BLaER1 (cell line): ENCODE measurements around the gene CIC.
"Not testable (repeated sequence)": the region's sequence is repeated elsewhere in the genome, so short reads cannot be mapped to it uniquely, and the experiment has no call there.

Experiments used
- H3K27ac ChIP-seq: shearing (Covaris generic); formaldehyde crosslinking; 2 replicates; pipeline ENCODE4 v1.8.1; 2022
- H3K27me3 ChIP-seq: shearing (Covaris generic); formaldehyde crosslinking; 2 replicates; pipeline ENCODE4 v1.8.1; 2022
- H3K36me3 ChIP-seq: shearing (Covaris generic); formaldehyde crosslinking; 2 replicates; pipeline ENCODE4 v1.8.1; 2022
- H3K4me1 ChIP-seq: shearing (Covaris generic); formaldehyde crosslinking; 2 replicates; pipeline ENCODE4 v1.8.1; 2022
- H3K4me2 ChIP-seq: shearing (Covaris generic); formaldehyde crosslinking; 2 replicates; pipeline ENCODE4 v1.8.1; 2022
- H3K4me3 ChIP-seq: shearing (Covaris generic); formaldehyde crosslinking; 2 replicates; pipeline ENCODE4 v1.8.1; 2022
- H3K9ac ChIP-seq: shearing (Covaris generic); formaldehyde crosslinking; 2 replicates; pipeline ENCODE4 v1.8.1; 2022
- H3K9me3 ChIP-seq: shearing (Covaris generic); formaldehyde crosslinking; 2 replicates; pipeline ENCODE4 v1.8.1; 2022
- H4K20me1 ChIP-seq: shearing (Covaris generic); formaldehyde crosslinking; 2 replicates; pipeline ENCODE4 v1.8.1; 2022
- Cebpa-rat ChIP-seq: shearing (Covaris generic); IDR thresholded peaks from 2 replicates; pipeline ENCODE4 v1.8.1; 2022

CIC gene

GRCh38 chr19:42254850-42255765 is 13.9 kb upstream of the CIC start, which contains the start of gene ERF:
Gene ERF (minus strand): TSS chr19:42255128. CDS start chr19:42254999, 129 bp downstream.
- peaks cover 50% of the 10 kb centered on the region for H3K4me1 ChIP-seq

GRCh38 chr19:42255766-42256745 is 13.0 kb upstream of the CIC start:
- H3K4me3 ChIP-seq, result peak overlapping the region; percentile 92
- no peaks in the 10 kb centered on the region for H3K9me3 ChIP-seq
- H3K4me2 ChIP-seq, result peak overlapping the region; percentile 99
- peak overlapping the region; percentile 72; the same call in 1 of the 2 replicates for H3K27ac ChIP-seq
- no peak for TF ChIP-seq Cebpa-rat
- H3K27me3 ChIP-seq, result no peaks in the 10 kb centered on the region
- H3K4me1 ChIP-seq, result peaks cover 40% of the 10 kb centered on the region
- H3K36me3 ChIP-seq, result no peaks in the 10 kb centered on the region
- H4K20me1 ChIP-seq, result peaks cover 16% of the 10 kb centered on the region
- H3K9ac ChIP-seq, result peak overlapping the region; percentile 81

More at GRCh38 chr19:42254850-42255765, 13.9 kb upstream of the CIC start, which contains the start of gene ERF:
- peak within 1 kb of the TSS; percentile 94 for H3K27ac ChIP-seq
- peaks cover 6% of the 10 kb centered on the region for H3K36me3 ChIP-seq
- peak within 1 kb of the TSS; percentile 94 for H3K9ac ChIP-seq
- peaks cover 25% of the 10 kb centered on the region for H4K20me1 ChIP-seq
- H3K27me3 ChIP-seq, result no peaks in the 10 kb centered on the region
- peak within 1 kb of the TSS; percentile 92 for H3K4me3 ChIP-seq
- H3K4me2 ChIP-seq, result peak within 1 kb of the TSS; percentile 99
- no peaks in the 10 kb centered on the region for H3K9me3 ChIP-seq
- no peak for TF ChIP-seq Cebpa-rat

DNA sequence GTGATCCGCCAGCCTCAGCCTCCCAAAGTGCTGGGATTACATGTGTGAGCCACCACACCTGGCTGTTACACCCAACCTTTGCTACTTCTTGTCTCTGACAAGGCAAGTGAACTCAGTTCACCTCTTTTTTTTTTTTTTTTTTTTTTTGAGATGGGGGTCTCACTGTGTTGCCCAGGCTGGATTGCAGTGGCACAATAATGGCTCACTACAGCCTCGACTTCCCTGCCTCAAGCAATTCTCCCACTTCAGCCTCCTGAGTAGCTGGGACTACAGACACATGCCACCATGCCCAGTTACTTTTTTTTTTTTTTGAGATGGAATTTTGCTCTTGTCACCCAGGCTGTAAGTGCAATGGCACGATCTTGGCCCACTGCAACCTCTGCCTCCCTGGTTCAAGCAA is 11.2 kb upstream of the CIC start:
- not testable (repeated sequence) for H3K9me3 ChIP-seq, H3K4me3 ChIP-seq, H3K27me3 ChIP-seq, H3K4me2 ChIP-seq, H3K36me3 ChIP-seq, H3K27ac ChIP-seq, H3K9ac ChIP-seq, H4K20me1 ChIP-seq
- peaks cover 23% of the 10 kb centered on the region for H3K4me1 ChIP-seq

DNA sequence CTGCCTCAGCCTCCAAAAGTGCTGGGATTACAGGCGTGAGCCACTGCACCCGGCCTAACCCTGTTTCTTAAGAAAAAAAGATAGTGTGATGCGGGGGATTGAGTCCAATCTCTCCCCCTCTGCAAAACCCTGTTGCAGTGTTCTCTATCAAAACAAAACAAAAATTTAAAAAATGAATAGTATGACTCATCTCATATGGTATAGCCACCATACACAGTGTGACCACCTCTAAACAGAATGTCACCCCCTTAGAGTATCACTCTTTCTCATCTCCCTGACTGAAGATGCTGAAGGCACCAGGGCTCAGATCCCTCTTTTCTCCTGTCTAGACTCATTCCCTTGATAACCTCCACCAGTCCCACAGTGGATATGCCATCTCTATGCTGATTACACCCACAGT is 7.3 kb upstream of the CIC start:
- H4K20me1 ChIP-seq, result no peaks in the 10 kb centered on the region
- no peak overlapping the region for H3K4me3 ChIP-seq
- TF ChIP-seq Cebpa-rat, result no peak
- H3K27me3 ChIP-seq, result no peaks in the 10 kb centered on the region
- H3K4me2 ChIP-seq, result no peak overlapping the region
- no peaks in the 10 kb centered on the region for H3K36me3 ChIP-seq
- H3K27ac ChIP-seq, result no peak overlapping the region
- no peaks in the 10 kb centered on the region for H3K9me3 ChIP-seq
- no peak overlapping the region for H3K9ac ChIP-seq
- H3K4me1 ChIP-seq, result peaks cover 17% of the 10 kb centered on the region

DNA sequence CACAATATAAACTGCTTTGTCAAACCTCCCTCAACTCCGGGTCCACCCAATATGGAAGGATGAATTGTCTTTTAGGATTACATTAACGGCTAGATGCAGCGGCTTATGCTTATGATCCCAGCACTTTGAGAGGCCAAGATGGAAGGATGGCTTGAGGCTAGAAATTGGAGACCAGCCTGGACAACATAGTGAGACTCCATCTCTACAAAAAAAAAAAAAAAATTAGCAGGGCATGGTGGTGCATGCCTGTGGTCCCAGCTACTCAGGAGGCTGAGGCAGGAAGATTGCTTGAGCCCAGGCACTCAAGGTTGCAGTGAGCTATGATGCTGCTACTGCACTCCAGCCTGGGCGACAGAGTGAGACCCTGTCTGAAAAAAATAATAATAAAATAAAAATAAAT is 2.9 kb upstream of the CIC start:
- H3K4me2 ChIP-seq, H3K9me3 ChIP-seq, H3K36me3 ChIP-seq, H4K20me1 ChIP-seq, H3K9ac ChIP-seq, H3K27me3 ChIP-seq, H3K27ac ChIP-seq, H3K4me3 ChIP-seq: not testable (repeated sequence)
- peaks cover 37% of the 10 kb centered on the region for H3K4me1 ChIP-seq

GRCh38 chr19:42266928-42267603 is 2.0 kb upstream of the CIC start:
- not testable (repeated sequence) for H3K36me3 ChIP-seq, H3K27ac ChIP-seq, H3K4me3 ChIP-seq, H3K27me3 ChIP-seq, H3K9me3 ChIP-seq, H4K20me1 ChIP-seq
- Histone ChIP-seq H3K4me2 (peak overlapping the region; percentile 96), H3K4me1 (peaks cover 47% of the 10 kb centered on the region), H3K9ac (peak overlapping the region; percentile 98)

DNA sequence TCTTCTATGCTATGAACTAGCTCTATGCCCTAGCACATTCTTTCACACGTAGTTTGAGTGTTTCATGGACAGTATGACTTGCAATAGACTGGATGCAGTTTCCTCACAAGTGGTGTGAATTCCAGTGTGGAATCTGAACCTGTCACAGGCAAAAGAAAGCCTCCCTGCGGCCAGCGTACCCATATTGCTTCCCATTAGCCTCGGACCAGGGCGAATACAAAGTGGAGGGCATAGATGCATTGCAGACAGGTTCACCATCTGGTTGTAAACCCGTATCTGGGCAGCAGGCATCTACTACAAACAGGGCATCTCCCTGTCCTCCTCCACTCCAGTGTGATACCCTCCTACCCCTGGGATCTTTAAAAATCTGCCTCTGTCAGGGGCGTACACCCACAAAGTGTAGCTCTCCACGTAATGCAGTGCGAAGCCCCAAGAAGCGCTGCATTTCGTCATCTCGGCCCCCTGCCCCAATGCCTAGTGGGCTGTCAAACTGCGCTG is 1.4 kb upstream of the CIC start:
- peaks cover 14% of the 10 kb centered on the region for H3K36me3 ChIP-seq
- H3K4me1 ChIP-seq, result peaks cover 47% of the 10 kb centered on the region
- H3K9ac ChIP-seq, result peak overlapping the region; percentile 98
- peak overlapping the region; percentile 99 for H3K27ac ChIP-seq
- H3K9me3 ChIP-seq, result no peaks in the 10 kb centered on the region
- peak overlapping the region; percentile 71 for H3K4me3 ChIP-seq
- TF ChIP-seq Cebpa-rat, result no peak
- no peaks in the 10 kb centered on the region for H4K20me1 ChIP-seq
- peak overlapping the region; percentile 96 for H3K4me2 ChIP-seq
- H3K27me3 ChIP-seq, result no peaks in the 10 kb centered on the region

DNA sequence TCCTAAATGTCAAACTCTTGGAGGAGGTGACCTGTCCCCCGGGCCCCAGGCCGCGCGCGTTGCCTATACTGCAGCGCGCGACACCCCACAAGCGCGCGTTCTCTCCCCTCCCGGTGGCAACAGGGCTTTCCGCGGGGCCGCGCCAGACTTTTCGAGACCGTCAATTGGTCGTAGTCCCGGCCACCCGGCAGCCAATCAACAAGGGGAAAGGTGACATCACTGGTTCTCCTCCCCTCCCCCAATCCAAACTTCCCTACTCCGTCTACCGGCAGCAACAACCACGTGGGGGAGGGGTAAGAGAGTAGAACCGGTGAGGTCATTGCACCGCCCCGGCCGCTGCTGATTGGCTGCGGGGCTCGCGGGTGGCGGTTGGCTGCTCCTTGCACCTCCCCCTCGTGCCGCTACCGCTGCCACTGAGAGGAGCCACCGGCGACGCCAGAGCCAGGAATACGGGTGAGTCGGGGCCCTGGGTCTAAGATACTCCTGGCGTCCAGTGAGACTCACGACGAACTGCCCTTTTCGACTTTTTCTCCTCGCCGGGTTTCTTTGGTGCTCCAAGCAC is 829 bp upstream of the CIC start:
- H3K36me3 ChIP-seq, result peaks cover 19% of the 10 kb centered on the region
- H3K4me1 ChIP-seq, result peaks cover 47% of the 10 kb centered on the region
- no peaks in the 10 kb centered on the region for H3K9me3 ChIP-seq
- no peaks in the 10 kb centered on the region for H3K27me3 ChIP-seq
- H3K27ac ChIP-seq, result peak overlapping the region; percentile 99
- H3K4me2 ChIP-seq, result peak overlapping the region; percentile 96
- H4K20me1 ChIP-seq, result no peaks in the 10 kb centered on the region
- TF ChIP-seq Cebpa-rat, result no peak
- H3K4me3 ChIP-seq, result peak overlapping the region; percentile 71
- H3K9ac ChIP-seq, result peak overlapping the region; percentile 98
